Stimulated activated CD8-positive, alpha-beta memory T cell treated with anti-CD3 and anti-CD28 coated beads, Interleukin-2, amount 100 ng/mL, for 1 hour (primary cell): ENCODE results near the gene CRISP3.

Experiments
- DNase-seq, 2 donors: peaks; one replicate each; pipeline ENCODE4 v3.0.0-alpha.2; 2020; ENCODE audit warnings: low read depth in 2 of 2

CRISP3 gene

GRCh38 chr6:49692534-49692933, 51.7 kb downstream of the CRISP3 start:
- DNase-seq = no peak
